ENCODE results near the gene FSTL1. TPM values are rescaled to one million over a fixed set of nuclear protein-coding genes. Genes with fewer than 3 reads are reported as not detected.

The FSTL1 gene
- total RNA-seq, 6 experiments from 2014 or later = 32.8 to 50.0 (median 45.5) TPM

DNA sequence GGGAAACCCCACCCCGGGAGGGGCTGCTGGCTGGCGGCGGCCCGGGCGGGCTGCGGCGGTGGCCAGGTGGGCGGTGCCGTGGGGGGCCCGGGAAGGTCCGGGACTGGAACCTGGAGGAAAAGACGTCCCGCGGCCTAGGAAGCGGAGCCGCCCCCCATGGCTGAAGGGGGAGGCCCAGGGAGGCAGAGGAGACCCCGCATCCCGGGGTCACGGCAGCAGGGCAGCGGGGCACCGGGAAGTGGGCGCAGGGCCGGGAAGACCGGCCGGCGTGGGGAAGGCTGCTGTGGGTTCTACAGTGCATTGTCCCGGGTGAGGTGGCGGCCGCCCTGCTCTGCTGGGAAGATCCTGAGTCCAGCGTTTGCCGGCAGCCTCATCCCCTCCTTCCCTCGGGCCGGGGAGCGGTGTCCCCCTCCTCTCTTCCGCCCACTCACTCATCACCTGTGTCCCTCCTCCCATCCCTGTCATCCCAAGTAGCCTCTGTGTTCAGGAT lies 525 bp upstream of the FSTL1 start:
- WGBS (ENCODE audit: insufficient coverage, low coverage, low lambda C conversion rate, missing lambda C conversion rate) = no CpG with 5 or more reads among the region's 35 CpGs
- Histone ChIP-seq H3K4me3 (peak overlapping the region; percentile 70 to 81 (median 73)), H3K27me3 (no peaks in the 10 kb centered on the region), H3K9me3 (no peaks in the 10 kb centered on the region), H3K27ac (peak overlapping the region; percentile 29 to 83 (median 69)), H3K4me1 (no peaks in the 10 kb centered on the region), H3K36me3 (no peaks in the 10 kb centered on the region)
- peak in 1 of 3 donors; percentile 19 for DNase-seq
- intact Hi-C loops (cut with DNase I) = no loop called here
- TF ChIP-seq CTCF (IDR thresholded peaks at IDR 0.05) (no peak), POLR2A (IDR thresholded peaks at IDR 0.05) (no peak)
- ATAC-seq = peak; percentile 13 to 36 (median 16)

DNA sequence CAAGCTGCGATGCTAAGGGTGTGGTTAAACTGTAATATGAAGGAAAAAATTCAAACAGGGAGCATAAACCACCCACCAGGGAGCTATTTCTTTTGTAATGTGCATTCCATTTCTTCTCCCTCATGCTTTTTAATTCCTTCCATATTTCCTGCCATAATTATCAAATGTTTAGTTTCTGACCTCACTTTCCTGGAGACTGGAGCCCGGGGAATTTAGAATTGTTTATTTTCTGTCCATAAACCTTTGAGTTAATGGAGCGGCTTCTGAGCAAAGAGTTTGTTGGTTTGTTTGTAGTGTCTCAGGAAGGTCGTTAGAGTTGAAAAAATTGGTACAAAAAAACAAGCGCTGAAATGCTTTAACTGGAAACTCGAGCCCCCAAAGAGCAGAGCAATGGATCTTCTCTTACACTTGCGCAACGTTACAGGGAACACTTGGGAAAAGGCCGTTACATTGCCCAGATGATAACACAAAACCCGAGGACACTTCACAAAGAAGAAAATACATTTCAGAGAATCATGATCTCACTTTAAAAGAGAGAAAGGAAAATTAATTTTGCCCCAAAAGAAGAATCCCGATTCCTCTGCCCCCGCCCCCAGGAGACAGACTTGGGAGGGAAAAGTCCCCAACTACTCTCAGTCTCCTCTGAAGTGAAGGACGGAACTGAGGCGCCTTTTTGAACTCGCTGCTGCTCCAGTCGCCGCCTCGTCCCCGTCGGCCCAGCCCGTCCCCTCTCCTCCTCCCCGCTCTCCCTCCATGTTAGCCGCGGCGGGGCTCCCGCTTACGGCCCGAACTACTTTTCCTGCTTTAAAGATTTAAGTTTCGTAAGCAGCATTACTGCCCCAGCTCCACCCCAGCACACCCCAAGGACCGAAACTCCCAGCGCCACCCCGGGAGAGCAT lies 842 bp downstream of the FSTL1 start:
- ATAC-seq (peak; percentile 61 to 77 (median 65)), DNase-seq (peak in 2 of 3 donors; percentile 31 to 47)
- Histone ChIP-seq H3K27me3 (no peaks in the 10 kb centered on the region), H3K4me1 (no peaks in the 10 kb centered on the region), H3K27ac (peak overlapping the region; percentile 59 to 83 (median 69)), H3K9me3 (no peaks in the 10 kb centered on the region), H3K4me3 (peak overlapping the region; percentile 70 to 81 (median 73)), H3K36me3 (no peaks in the 10 kb centered on the region)
- WGBS (ENCODE audit: insufficient coverage, low coverage, low lambda C conversion rate, missing lambda C conversion rate) = 4% methylated on average over 29 of the region's 32 CpGs
- intact Hi-C loops (cut with DNase I) = no loop called here
- no peak for TF ChIP-seq CTCF (IDR thresholded peaks at IDR 0.05)
- TF ChIP-seq POLR2A (IDR thresholded peaks at IDR 0.05) = no peak

DNA sequence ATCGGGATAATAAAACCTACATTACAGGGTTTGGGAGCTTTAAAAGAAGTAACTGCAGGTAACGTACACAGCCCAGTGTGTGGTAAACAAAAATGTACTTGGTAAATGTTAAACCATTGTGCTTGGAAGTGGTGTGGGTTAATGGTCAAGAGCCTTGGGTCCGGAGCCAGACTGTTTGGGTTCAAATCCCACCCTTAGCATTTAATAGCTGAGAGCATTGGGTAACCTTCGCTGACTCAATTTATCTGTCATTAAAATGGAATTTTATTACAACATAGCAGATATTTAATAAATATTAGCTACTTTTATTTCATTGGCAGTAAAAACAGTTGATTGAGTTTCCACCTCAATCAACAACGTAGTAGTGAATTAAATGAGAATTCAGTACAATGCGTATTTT lies 1.5 kb downstream of the FSTL1 start:
- Histone ChIP-seq H3K4me1 (no peaks in the 10 kb centered on the region), H3K27ac (no peak overlapping the region), H3K36me3 (no peaks in the 10 kb centered on the region), H3K27me3 (no peaks in the 10 kb centered on the region), H3K9me3 (no peaks in the 10 kb centered on the region), H3K4me3 (peak overlapping the region; percentile 1 to 81 (median 73))
- no peak for DNase-seq
- ATAC-seq = no peak
- no peak for TF ChIP-seq CTCF (IDR thresholded peaks at IDR 0.05)
- TF ChIP-seq POLR2A (IDR thresholded peaks at IDR 0.05) = no peak
- WGBS (ENCODE audit: insufficient coverage, low coverage, low lambda C conversion rate, missing lambda C conversion rate) = 67% methylated on average over 6 of the region's 6 CpGs
- intact Hi-C loops (cut with DNase I) = no loop called here

- Histone ChIP-seq H3K9me3 (no peaks in the 10 kb centered on the region), H3K27me3 (no peaks in the 10 kb centered on the region), H3K4me1 (no peaks in the 10 kb centered on the region), H3K4me3 (peak overlapping the region in 1 of 3 donors; percentile 1), H3K27ac (no peak overlapping the region), H3K36me3 (no peaks in the 10 kb centered on the region)
- WGBS (ENCODE audit: insufficient coverage, low coverage, low lambda C conversion rate, missing lambda C conversion rate) = 40% methylated on average over 1 of the region's 2 CpGs
- DNase-seq (no peak), ATAC-seq (no peak)
- intact Hi-C loops (cut with DNase I) = no loop called here
- TF ChIP-seq CTCF (IDR thresholded peaks at IDR 0.05) (no peak), POLR2A (IDR thresholded peaks at IDR 0.05) (no peak)
Observed at GRCh38 chr3:120448756-120449155, 2.0 kb downstream of the FSTL1 start.

Data from right lobe of liver (tissue), 6 donors.